Mesenchymal stem cell (in vitro differentiated cells and primary cell): ENCODE measurements around the gene PRPS1.

Experiments used
- DNase-seq: peaks from one replicate; pipeline ENCODE4 v3.0.0-alpha.2; 2013
- H2AFZ ChIP-seq: one replicate; pipeline ENCODE4 v1.6.1; 2013; ENCODE audit warnings: low read depth, mild to moderate bottlenecking, control low read depth, inconsistent platforms, low read length, moderate library complexity
- H2AK5ac ChIP-seq: 2 replicates; pipeline ENCODE4 v1.6.1; 2013; ENCODE audit warnings: low read length, moderate library complexity, mild to moderate bottlenecking, inconsistent platforms; ENCODE audit not compliant: severe bottlenecking
- H2BK120ac ChIP-seq: one replicate; pipeline ENCODE4 v1.6.1; 2013; ENCODE audit warnings: low read depth, mild to moderate bottlenecking, inconsistent platforms, low read length, moderate library complexity
- H2BK12ac ChIP-seq, 2 experiments: one replicate each; pipeline ENCODE4 v1.6.1; 2013; ENCODE audit warnings: inconsistent platforms in 2 of 2, low read length in 2 of 2, mild to moderate bottlenecking in 2 of 2, moderate library complexity in 2 of 2, control low read depth in 1 of 2
- H2BK15ac ChIP-seq: one replicate; pipeline ENCODE4 v1.6.1; 2013; ENCODE audit warnings: mild to moderate bottlenecking, low read depth, inconsistent platforms; ENCODE audit not compliant: poor library complexity, severe bottlenecking
- H2BK5ac ChIP-seq: 2 replicates; pipeline ENCODE4 v1.6.1; 2013; ENCODE audit warnings: low read depth, mild to moderate bottlenecking, low read length, control low read depth, inconsistent platforms; ENCODE audit not compliant: poor library complexity, severe bottlenecking
- H3K14ac ChIP-seq, 2 experiments: one replicate each; pipeline ENCODE4 v1.6.1; 2013; ENCODE audit warnings: inconsistent platforms in 2 of 2, low read length in 2 of 2, control low read depth in 1 of 2, mild to moderate bottlenecking in 1 of 2, moderate library complexity in 1 of 2
- H3K18ac ChIP-seq, 2 experiments: one replicate each; pipeline ENCODE4 v1.6.1; 2013; ENCODE audit warnings: inconsistent platforms in 2 of 2, low read length in 2 of 2, control low read depth in 1 of 2, low read depth in 1 of 2, mild to moderate bottlenecking in 1 of 2
- H3K23ac ChIP-seq, 2 experiments: one replicate each; pipeline ENCODE4 v1.6.1; 2013; ENCODE audit warnings: inconsistent platforms in 2 of 2, low read length in 2 of 2, mild to moderate bottlenecking in 2 of 2, moderate library complexity in 2 of 2, control low read depth in 1 of 2
- H3K27ac ChIP-seq: 2 replicates; pipeline ENCODE4 v1.5.1; 2013; ENCODE audit warnings: mild to moderate bottlenecking, moderate library complexity, low read length, control low read depth, inconsistent platforms; ENCODE audit not compliant: poor library complexity, severe bottlenecking
- H3K27me3 ChIP-seq, 2 experiments: 2 replicates each; pipeline versions ENCODE4 v1.6.1 to v1.7.0; 2013; ENCODE audit warnings: low read length in 2 of 2, mild to moderate bottlenecking in 2 of 2, moderate library complexity in 2 of 2, control low read depth in 1 of 2, inconsistent platforms in 1 of 2; ENCODE audit not compliant: control insufficient read depth in 1 of 2, insufficient read depth in 1 of 2
- H3K36me3 ChIP-seq, 2 experiments: 2 replicates each; pipeline versions ENCODE4 v1.6.1 to v1.7.0; 2013; ENCODE audit warnings: low read length in 2 of 2, control low read depth in 1 of 2, inconsistent platforms in 1 of 2, low read depth in 1 of 2, mild to moderate bottlenecking in 1 of 2; ENCODE audit not compliant: insufficient read depth in 2 of 2, control insufficient read depth in 1 of 2
- H3K4ac ChIP-seq, 2 experiments: one replicate each; pipeline ENCODE4 v1.6.1; 2013; ENCODE audit warnings: inconsistent platforms in 2 of 2, low read length in 2 of 2, mild to moderate bottlenecking in 2 of 2, moderate library complexity in 2 of 2, control low read depth in 1 of 2, low read depth in 1 of 2
- H3K4me1 ChIP-seq: 2 replicates; pipeline ENCODE4 v1.6.1; 2013; ENCODE audit warnings: low read depth, low read length, control low read depth; ENCODE audit not compliant: control insufficient read depth, insufficient read depth
- H3K4me2 ChIP-seq: 2 replicates; pipeline ENCODE4 v1.6.1; 2013; ENCODE audit warnings: low read length, mild to moderate bottlenecking, inconsistent platforms; ENCODE audit not compliant: poor library complexity, severe bottlenecking
- H3K4me3 ChIP-seq, 2 experiments: 2 replicates each; pipeline versions ENCODE4 v1.5.1 to v1.7.0; 2013; ENCODE audit warnings: low read length in 2 of 2, mild to moderate bottlenecking in 2 of 2, control low read depth in 1 of 2, low read depth in 1 of 2; ENCODE audit not compliant: insufficient read depth in 1 of 2
- H3K79me1 ChIP-seq: replicated peaks from 2 replicates; pipeline ENCODE4 v1.6.1; 2013; ENCODE audit warnings: mild to moderate bottlenecking, control low read depth, low read length, inconsistent platforms; ENCODE audit not compliant: poor library complexity, severe bottlenecking
- H3K9ac ChIP-seq: 2 replicates; pipeline ENCODE4 v1.7.0; 2013; ENCODE audit warnings: mild to moderate bottlenecking, low read length, moderate library complexity
- H3K9me3 ChIP-seq: 2 replicates; pipeline ENCODE4 v1.7.0; 2013; ENCODE audit warnings: mild to moderate bottlenecking, low read length; ENCODE audit not compliant: control insufficient read depth
- H4K8ac ChIP-seq: one replicate; pipeline ENCODE4 v1.6.1; 2013; ENCODE audit warnings: inconsistent platforms, mild to moderate bottlenecking, low read length, moderate library complexity
- H4K91ac ChIP-seq: one replicate; pipeline ENCODE4 v1.6.1; 2013; ENCODE audit warnings: mild to moderate bottlenecking, low read length, inconsistent platforms
- WGBS: methylation state at CpG from one replicate; pipeline ENCODE4 v1.1.7; 2013; ENCODE audit warnings: mixed read lengths; 5-methylcytosine and 5-hydroxymethylcytosine counted together

Gene PRPS1

DNA sequence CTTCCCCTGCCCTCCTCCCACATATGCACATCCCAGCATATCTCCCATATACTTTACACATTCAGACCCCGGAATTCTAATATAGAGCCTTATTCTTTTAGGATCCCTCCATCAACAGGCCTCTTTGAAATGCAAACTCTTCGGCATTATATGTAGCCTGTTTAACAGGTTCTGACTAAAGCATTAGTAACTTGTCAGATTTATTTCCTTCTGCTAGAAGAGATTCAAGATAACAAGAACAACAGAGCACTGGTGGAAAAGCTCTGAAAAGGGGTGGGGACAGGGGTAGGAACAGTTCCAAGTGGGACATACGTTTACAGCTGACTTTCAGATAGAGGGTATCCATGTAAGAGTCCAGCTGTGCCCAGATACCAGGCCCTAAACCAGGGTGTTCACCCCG, 31.7 kb upstream of the PRPS1 start:
- no peak overlapping the region for H4K91ac ChIP-seq
- H2BK12ac ChIP-seq: no peak overlapping the region
- no peak overlapping the region for H4K8ac ChIP-seq
- H3K4me2 ChIP-seq: no peak overlapping the region
- no peaks in the 10 kb centered on the region for H3K36me3 ChIP-seq
- H3K4ac ChIP-seq: no peak overlapping the region
- peaks cover 0 to 28% of the 10 kb centered on the region in 2 experiments for H3K27me3 ChIP-seq
- no peak overlapping the region for H2BK15ac ChIP-seq
- no peak overlapping the region for H3K9ac ChIP-seq
- H3K4me1 ChIP-seq: no peaks in the 10 kb centered on the region
- no peaks in the 10 kb centered on the region for H3K9me3 ChIP-seq
- no peak overlapping the region for H2AK5ac ChIP-seq
- no peak overlapping the region for H3K4me3 ChIP-seq
- no peak overlapping the region for H3K27ac ChIP-seq
- H2BK5ac ChIP-seq: no peak overlapping the region
- H3K18ac ChIP-seq: no peak overlapping the region
- DNase-seq: no peak
- H3K14ac ChIP-seq: no peak overlapping the region
- H3K23ac ChIP-seq: no peak overlapping the region
- H3K79me1 ChIP-seq: no peaks in the 10 kb centered on the region
- WGBS: 49% methylated on average over 2 of the region's 4 CpGs
- H2BK120ac ChIP-seq: no peak overlapping the region
- no peak overlapping the region for H2AFZ ChIP-seq

DNA sequence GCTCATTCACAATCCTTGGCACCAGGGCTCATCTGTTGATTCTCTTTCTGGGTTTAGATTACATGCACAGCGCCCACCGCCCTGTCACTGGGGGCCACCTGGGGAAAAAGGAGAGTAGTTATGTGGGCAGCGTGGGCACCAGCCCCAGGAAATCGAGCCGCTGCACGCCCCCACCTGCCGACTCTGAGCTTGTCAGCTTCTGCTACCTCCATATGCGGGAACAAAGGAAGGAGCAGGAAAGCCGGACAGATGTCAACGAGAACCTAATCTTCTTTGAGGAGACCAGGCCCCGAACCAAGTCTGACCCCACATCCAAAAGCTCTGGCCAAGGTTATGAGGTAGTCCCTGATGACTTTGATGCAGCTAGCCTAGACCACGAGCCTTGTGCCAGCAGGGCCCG, 31.0 kb upstream of the PRPS1 start:
- no peaks in the 10 kb centered on the region for H3K9me3 ChIP-seq
- no peak overlapping the region for H3K18ac ChIP-seq

DNA sequence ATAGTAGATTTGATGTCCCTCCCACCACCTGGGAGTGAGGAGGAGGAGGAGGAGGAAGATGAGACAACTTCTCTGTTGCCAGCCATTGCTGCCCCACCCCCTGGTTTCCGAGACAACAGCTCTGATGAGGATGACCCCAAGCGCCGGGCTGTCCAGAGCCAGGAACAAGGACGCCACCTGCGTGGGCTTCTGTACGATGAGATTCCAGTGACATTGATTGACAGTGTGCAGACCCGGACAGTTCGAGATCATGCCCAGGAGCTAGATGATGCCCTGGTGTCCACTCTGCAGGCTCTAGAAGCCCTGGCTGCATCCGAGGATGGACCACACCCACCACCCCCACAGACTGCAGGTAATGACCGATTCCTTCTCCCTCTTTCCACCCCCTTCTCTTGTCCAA, 30.5 kb upstream of the PRPS1 start:
- Histone ChIP-seq H3K36me3 (no peaks in the 10 kb centered on the region), H3K27ac (no peak overlapping the region)
- DNase-seq: no peak

More for the DNA sequence above, 31.0 kb upstream of the PRPS1 start:
- Histone ChIP-seq H2AK5ac (no peak overlapping the region), H3K27me3 (peaks cover 0 to 28% of the 10 kb centered on the region in 2 experiments), H3K4me1 (no peaks in the 10 kb centered on the region), H3K4ac (no peak overlapping the region), H3K36me3 (no peaks in the 10 kb centered on the region), H2BK12ac (no peak overlapping the region), H2AFZ (no peak overlapping the region), H3K4me3 (no peak overlapping the region), H4K8ac (no peak overlapping the region), H3K27ac (no peak overlapping the region), H4K91ac (no peak overlapping the region), H2BK15ac (no peak overlapping the region), H3K23ac (no peak overlapping the region), H3K9ac (no peak overlapping the region), H3K79me1 (no peaks in the 10 kb centered on the region), H3K14ac (no peak overlapping the region), H2BK120ac (no peak overlapping the region), H3K4me2 (no peak overlapping the region), H2BK5ac (no peak overlapping the region)
- 92% methylated on average over 13 of the region's 13 CpGs for WGBS
- no peak for DNase-seq

DNA sequence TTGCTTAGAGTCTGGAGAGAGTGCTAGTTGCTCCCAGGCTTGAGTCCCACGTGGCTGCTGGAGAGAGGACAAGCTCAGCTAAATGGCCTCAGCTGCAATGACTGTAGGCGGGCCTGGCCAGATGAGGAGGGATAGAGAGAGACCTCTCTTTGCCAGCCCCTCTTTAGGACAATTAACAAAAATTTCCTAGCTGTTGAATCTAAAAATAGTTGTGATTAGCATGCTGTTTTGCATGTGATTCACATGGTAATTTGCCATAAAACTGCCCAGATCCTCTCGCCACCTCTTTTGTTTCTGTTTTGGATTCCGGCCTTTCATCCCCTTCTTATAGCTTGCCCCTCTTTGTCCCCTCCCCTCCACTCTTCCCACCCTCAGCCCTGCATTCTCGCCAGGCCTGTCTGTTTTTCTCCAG, 28.9 kb upstream of the PRPS1 start:
- no peaks in the 10 kb centered on the region for H3K79me1 ChIP-seq
- 56% methylated on average over 4 of the region's 5 CpGs for WGBS
- no peaks in the 10 kb centered on the region for H3K4me1 ChIP-seq
- H4K8ac ChIP-seq: no peak overlapping the region
- no peak overlapping the region for H3K14ac ChIP-seq
- H2BK12ac ChIP-seq: no peak overlapping the region
- no peak for DNase-seq
- H3K4me3 ChIP-seq: no peak overlapping the region
- H3K9ac ChIP-seq: no peak overlapping the region
- no peak overlapping the region for H3K4me2 ChIP-seq
- no peak overlapping the region for H2BK15ac ChIP-seq
- no peak overlapping the region for H2BK5ac ChIP-seq
- no peak overlapping the region for H3K4ac ChIP-seq
- H3K27ac ChIP-seq: no peak overlapping the region
- no peak overlapping the region for H2AK5ac ChIP-seq
- peaks cover 0 to 37% of the 10 kb centered on the region in 2 experiments for H3K27me3 ChIP-seq
- H4K91ac ChIP-seq: no peak overlapping the region
- H3K18ac ChIP-seq: no peak overlapping the region
- no peaks in the 10 kb centered on the region for H3K9me3 ChIP-seq
- no peak overlapping the region for H2AFZ ChIP-seq
- no peak overlapping the region for H2BK120ac ChIP-seq
- H3K36me3 ChIP-seq: no peaks in the 10 kb centered on the region
- H3K23ac ChIP-seq: no peak overlapping the region

More for the DNA sequence above, 30.5 kb upstream of the PRPS1 start:
- Histone ChIP-seq H2BK15ac (no peak overlapping the region), H3K4me2 (no peak overlapping the region), H3K4ac (no peak overlapping the region), H2BK5ac (no peak overlapping the region), H2AFZ (no peak overlapping the region), H3K4me1 (no peaks in the 10 kb centered on the region), H3K23ac (no peak overlapping the region), H4K91ac (no peak overlapping the region), H3K4me3 (no peak overlapping the region), H3K18ac (no peak overlapping the region), H2BK120ac (no peak overlapping the region), H3K9me3 (no peaks in the 10 kb centered on the region), H3K9ac (no peak overlapping the region), H3K27me3 (peaks cover 0 to 32% of the 10 kb centered on the region in 2 experiments), H2BK12ac (no peak overlapping the region), H2AK5ac (no peak overlapping the region), H3K79me1 (no peaks in the 10 kb centered on the region), H3K14ac (no peak overlapping the region), H4K8ac (no peak overlapping the region)
- 88% methylated on average over 8 of the region's 10 CpGs for WGBS
